Measurements from ENCODE around the gene MPO. TPM values are rescaled to one million over a fixed set of nuclear protein-coding genes. Genes with fewer than 3 reads are reported as not detected.

Gene MPO
- total and polyA plus RNA-seq, 9 of the 15 experiments (the other 6 are each of a cell fraction or from before 2014, with no cell fraction given): 0.04 to 0.47 (median 0.39) TPM; not detected in 6

DNA sequence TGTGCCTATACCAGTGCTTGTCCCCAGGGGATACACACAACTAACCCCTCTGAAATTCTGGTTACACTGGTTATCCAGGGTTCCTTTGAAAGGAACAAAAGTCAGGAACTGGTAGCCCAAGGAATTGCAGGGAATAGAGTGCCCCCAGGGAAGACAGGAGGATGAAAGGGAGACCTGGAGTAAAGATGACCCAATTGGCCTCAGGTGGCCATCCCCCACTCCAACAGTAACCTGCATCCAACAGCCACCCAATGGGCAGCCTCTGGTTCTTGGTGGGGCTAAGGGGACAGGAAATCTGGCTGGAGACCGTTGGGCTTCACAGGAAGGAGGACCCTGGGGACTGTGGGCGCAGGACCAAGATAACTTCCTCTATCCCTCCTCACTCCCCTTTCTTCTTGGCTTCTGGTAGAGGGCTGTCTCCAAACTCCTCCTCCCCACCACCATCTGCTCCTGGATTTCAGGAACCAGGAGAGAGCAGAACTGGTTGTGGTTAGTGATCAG lies 826 bp upstream of the MPO start:
- no peak overlapping the region for H3K4me2 ChIP-seq (ENCODE audit: insufficient read depth, low read length)
- H3K79me2 ChIP-seq (ENCODE audit: control insufficient read depth, insufficient read depth, low read length): no peaks in the 10 kb centered on the region
- no peak for TF ChIP-seq UBTF (IDR thresholded peaks at IDR 0.05; ENCODE audit: borderline replicate concordance in 1 of 2, low read depth in 2 of 2, low read length in 2 of 2)
- TF ChIP-seq SIRT6 (IDR thresholded peaks at IDR 0.05; ENCODE audit: low read depth, low read length): no peak
- TF ChIP-seq MEF2D (tag; conservative IDR thresholded peaks at IDR 0.05; ENCODE audit: low read depth): no peak
- TF ChIP-seq EGR1 (conservative IDR thresholded peaks at IDR 0.05): no peak
- TF ChIP-seq, protein P1, sequence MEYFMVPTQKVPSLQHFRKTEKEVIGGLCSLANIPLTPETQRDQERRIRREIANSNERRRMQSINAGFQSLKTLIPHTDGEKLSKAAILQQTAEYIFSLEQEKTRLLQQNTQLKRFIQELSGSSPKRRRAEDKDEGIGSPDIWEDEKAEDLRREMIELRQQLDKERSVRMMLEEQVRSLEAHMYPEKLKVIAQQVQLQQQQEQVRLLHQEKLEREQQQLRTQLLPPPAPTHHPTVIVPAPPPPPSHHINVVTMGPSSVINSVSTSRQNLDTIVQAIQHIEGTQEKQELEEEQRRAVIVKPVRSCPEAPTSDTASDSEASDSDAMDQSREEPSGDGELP (CRISPR knock-in tag; IDR thresholded peaks at IDR 0.05; ENCODE audit: borderline replicate concordance): no peak
- TF ChIP-seq, protein P2, sequence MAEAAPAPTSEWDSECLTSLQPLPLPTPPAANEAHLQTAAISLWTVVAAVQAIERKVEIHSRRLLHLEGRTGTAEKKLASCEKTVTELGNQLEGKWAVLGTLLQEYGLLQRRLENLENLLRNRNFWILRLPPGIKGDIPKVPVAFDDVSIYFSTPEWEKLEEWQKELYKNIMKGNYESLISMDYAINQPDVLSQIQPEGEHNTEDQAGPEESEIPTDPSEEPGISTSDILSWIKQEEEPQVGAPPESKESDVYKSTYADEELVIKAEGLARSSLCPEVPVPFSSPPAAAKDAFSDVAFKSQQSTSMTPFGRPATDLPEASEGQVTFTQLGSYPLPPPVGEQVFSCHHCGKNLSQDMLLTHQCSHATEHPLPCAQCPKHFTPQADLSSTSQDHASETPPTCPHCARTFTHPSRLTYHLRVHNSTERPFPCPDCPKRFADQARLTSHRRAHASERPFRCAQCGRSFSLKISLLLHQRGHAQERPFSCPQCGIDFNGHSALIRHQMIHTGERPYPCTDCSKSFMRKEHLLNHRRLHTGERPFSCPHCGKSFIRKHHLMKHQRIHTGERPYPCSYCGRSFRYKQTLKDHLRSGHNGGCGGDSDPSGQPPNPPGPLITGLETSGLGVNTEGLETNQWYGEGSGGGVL (CRISPR knock-in tag; IDR thresholded peaks at IDR 0.05): no peak
- no peak for TF ChIP-seq ZNF24 (IDR thresholded peaks at IDR 0.05)
- TF ChIP-seq TEAD2 (tag; IDR thresholded peaks at IDR 0.05): no peak
- no peak for TF ChIP-seq ZNF507 (tag; conservative IDR thresholded peaks at IDR 0.05)
- H3K9ac ChIP-seq (ENCODE audit: insufficient read depth in 1 of 2, low read depth in 2 of 2, low read length in 2 of 2): no peak overlapping the region
- ChIA-PET CTCF (ENCODE audit: low intra/inter-chr PET ratio) (no interaction called here), POLR2A (no interaction called here)
- no peak overlapping the region for H3K4me3 ChIP-seq
- no TSS peak for BruUV-seq (replicated peaks)
- H3K4me1 ChIP-seq (replicated peaks in 1 of 2; ENCODE audit: control insufficient read depth in 2 of 2, insufficient read depth in 2 of 2, low read length in 2 of 2): peaks cover 0 to 21% of the 10 kb centered on the region in 2 experiments; a peak in 3 of 5 replicates
- H3K27ac ChIP-seq (ENCODE audit: extremely low read depth, low read depth, low read length): no peak overlapping the region
- 6% methylated on average over 2 of the region's 2 CpGs for WGBS (ENCODE audit: insufficient coverage, low coverage, missing lambda C conversion rate)
- FAIRE-seq (no peak), DNase-seq (ENCODE audit: extremely low read depth in 1 of 4, low spot score in 3 of 4) (peak in 2 of 4 experiments; percentile 6 to 16), ATAC-seq (no peak)
- H3K9me3 ChIP-seq (replicated peaks; ENCODE audit: control insufficient read depth, insufficient read depth, low read depth, low read length): no peaks in the 10 kb centered on the region
- intact Hi-C loops (cut with micrococcal nuclease) (no loop called here), in situ Hi-C loops (cut with MboI) (loop anchor here (25.0 kb wide), 1 partner anchor 731 kb away; no protein-coding TSS in a partner anchor)
- peaks cover 17 to 42% of the 10 kb centered on the region in 2 experiments; a peak in 4 of 5 replicates for H3K27me3 ChIP-seq (ENCODE audit: control insufficient read depth in 2 of 2, insufficient read depth in 2 of 2, low read length in 2 of 2)
- H4K20me1 ChIP-seq (replicated peaks; ENCODE audit: control insufficient read depth, insufficient read depth, low read length): peaks cover 2% of the 10 kb centered on the region; the same call in 1 of the 2 replicates
- no peak overlapping the region for H2AFZ ChIP-seq (ENCODE audit: low read depth, low read length)
- H3K9me1 ChIP-seq (ENCODE audit: control insufficient read depth, insufficient read depth, low read length): no peaks in the 10 kb centered on the region
- H3K36me3 ChIP-seq (ENCODE audit: control insufficient read depth, insufficient read depth, low read length): no peaks in the 10 kb centered on the region
